Measurements from ENCODE around the gene FAM210A.

FAM210A gene

GRCh38 chr18:13715330-13715729, 11.0 kb downstream of the FAM210A start:
- DNase-seq: no peak
- Histone ChIP-seq H3K4me3 (ENCODE audit: low read depth, low read length) (no peak overlapping the region), H3K36me3 (no peaks in the 10 kb centered on the region; the same call in 1 of the 2 replicates), H3K27me3 (ENCODE audit: insufficient read depth, low read depth, severe bottlenecking) (no peaks in the 10 kb centered on the region), H3K9me3 (ENCODE audit: severe bottlenecking) (peaks cover 5% of the 10 kb centered on the region), H3K27ac (no peak overlapping the region)
- TF ChIP-seq, protein P1, sequence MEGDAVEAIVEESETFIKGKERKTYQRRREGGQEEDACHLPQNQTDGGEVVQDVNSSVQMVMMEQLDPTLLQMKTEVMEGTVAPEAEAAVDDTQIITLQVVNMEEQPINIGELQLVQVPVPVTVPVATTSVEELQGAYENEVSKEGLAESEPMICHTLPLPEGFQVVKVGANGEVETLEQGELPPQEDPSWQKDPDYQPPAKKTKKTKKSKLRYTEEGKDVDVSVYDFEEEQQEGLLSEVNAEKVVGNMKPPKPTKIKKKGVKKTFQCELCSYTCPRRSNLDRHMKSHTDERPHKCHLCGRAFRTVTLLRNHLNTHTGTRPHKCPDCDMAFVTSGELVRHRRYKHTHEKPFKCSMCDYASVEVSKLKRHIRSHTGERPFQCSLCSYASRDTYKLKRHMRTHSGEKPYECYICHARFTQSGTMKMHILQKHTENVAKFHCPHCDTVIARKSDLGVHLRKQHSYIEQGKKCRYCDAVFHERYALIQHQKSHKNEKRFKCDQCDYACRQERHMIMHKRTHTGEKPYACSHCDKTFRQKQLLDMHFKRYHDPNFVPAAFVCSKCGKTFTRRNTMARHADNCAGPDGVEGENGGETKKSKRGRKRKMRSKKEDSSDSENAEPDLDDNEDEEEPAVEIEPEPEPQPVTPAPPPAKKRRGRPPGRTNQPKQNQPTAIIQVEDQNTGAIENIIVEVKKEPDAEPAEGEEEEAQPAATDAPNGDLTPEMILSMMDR (IDR thresholded peaks at IDR 0.05; ENCODE audit: low read depth, low read length): no peak

DNA sequence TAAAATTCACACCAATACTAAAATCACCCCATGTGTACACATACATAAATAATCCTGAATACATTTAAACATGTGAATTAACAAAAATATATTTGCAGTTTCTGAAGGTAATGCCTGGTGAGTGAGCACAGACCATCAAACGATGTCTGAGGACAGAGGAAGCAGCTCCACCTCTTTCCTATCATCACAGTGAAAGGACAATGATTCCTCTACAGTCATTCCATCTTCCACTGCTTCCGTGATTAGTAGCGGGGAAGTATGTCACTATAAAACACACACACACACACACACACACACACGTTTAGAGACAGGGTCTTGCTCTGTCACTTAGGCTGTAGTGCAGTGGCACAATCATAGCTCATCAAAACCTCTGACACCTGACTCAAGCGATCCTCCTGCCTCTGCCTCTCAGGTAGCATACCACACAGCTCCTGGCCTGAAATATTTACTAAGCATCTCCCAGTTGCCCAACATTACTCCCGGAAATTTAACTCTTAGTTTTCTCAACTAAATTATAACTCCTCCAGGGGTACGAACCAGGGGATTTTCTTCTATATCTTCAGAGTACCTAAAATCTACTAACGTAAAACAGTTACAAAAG, 12.8 kb downstream of the FAM210A start:
- no peaks in the 10 kb centered on the region; the same call in 1 of the 2 replicates for H3K36me3 ChIP-seq
- no peak overlapping the region for H3K4me3 ChIP-seq (ENCODE audit: low read depth, low read length)
- TF ChIP-seq, protein P1 (IDR thresholded peaks at IDR 0.05; ENCODE audit: low read depth, low read length): no peak
- peaks cover 5% of the 10 kb centered on the region for H3K9me3 ChIP-seq (ENCODE audit: severe bottlenecking)
- no peak for DNase-seq
- H3K27me3 ChIP-seq (ENCODE audit: insufficient read depth, low read depth, severe bottlenecking): no peaks in the 10 kb centered on the region
- H3K27ac ChIP-seq: no peak overlapping the region

DNA sequence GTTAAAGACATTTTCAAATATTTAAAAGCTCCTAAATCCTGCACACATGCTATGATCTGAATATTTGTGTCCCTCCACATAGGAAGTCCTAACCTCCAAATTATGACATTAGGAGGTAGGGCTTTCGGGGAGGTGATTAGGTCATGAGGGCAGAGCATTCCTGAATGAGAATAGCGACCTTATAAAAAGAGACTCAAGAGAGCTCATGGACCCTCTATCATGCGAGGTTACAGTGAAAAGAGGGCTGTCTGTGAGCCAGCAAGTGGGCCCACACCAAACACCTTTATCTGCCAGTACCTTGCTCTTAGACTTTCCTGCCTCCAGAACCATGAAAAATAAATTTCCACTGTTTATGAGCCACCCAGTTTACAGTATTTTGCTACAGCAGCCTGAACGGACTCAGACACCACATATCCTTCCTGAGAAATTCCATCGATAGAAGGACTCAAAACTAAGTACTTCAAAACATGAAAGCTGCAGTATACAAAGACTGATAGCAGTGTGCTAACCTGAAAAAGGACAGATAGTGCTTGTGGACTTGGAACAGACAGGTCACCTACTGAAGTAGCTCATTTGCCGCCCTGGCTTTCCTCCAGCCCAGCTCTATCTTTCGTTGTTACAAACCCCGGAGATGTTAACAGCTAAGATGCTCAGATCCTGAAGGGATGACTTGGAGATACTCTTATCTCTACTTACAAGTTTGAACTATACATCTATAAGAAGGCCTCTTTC, 13.8 kb downstream of the FAM210A start:
- Histone ChIP-seq H3K9me3 (ENCODE audit: severe bottlenecking) (no peaks in the 10 kb centered on the region), H3K27ac (no peak overlapping the region), H3K27me3 (ENCODE audit: insufficient read depth, low read depth, severe bottlenecking) (no peaks in the 10 kb centered on the region), H3K36me3 (no peaks in the 10 kb centered on the region; the same call in 1 of the 2 replicates), H3K4me3 (ENCODE audit: low read depth, low read length) (no peak overlapping the region)
- TF ChIP-seq, protein P1 (IDR thresholded peaks at IDR 0.05; ENCODE audit: low read depth, low read length): no peak
- no peak for DNase-seq

GRCh38 chr18:13710414-13710831, 15.9 kb downstream of the FAM210A start:
- TF ChIP-seq, protein P1 (IDR thresholded peaks at IDR 0.05; ENCODE audit: low read depth, low read length): no peak
- Histone ChIP-seq H3K9me3 (ENCODE audit: severe bottlenecking) (no peaks in the 10 kb centered on the region), H3K27me3 (ENCODE audit: insufficient read depth, low read depth, severe bottlenecking) (no peaks in the 10 kb centered on the region), H3K4me3 (ENCODE audit: low read depth, low read length) (no peak overlapping the region), H3K36me3 (no peaks in the 10 kb centered on the region; the same call in 1 of the 2 replicates), H3K27ac (no peak overlapping the region)
- DNase-seq: no peak

- H3K9me3 ChIP-seq (ENCODE audit: severe bottlenecking): peaks cover 14% of the 10 kb centered on the region
- no peak overlapping the region for H3K27ac ChIP-seq
- TF ChIP-seq, protein P1 (IDR thresholded peaks at IDR 0.05; ENCODE audit: low read depth, low read length): no peak
- no peak overlapping the region for H3K4me3 ChIP-seq (ENCODE audit: low read depth, low read length)
- no peaks in the 10 kb centered on the region; the same call in 1 of the 2 replicates for H3K36me3 ChIP-seq
- no peaks in the 10 kb centered on the region for H3K27me3 ChIP-seq (ENCODE audit: insufficient read depth, low read depth, severe bottlenecking)
- no peak for DNase-seq
Measured at GRCh38 chr18:13703899-13704298, 22.5 kb downstream of the FAM210A start.

All from WERI-Rb-1 (cell line).